WTC11 (cell line): ENCODE data around the gene UQCR11.

ENCODE experiments used
- CDX4 ChIP-seq: fragments of 250-450 bp; sonication (Bioruptor Pico); IDR thresholded peaks from 2 replicates; pipeline ENCODE4 v1.9.0; 2021; ENCODE audit warnings: moderate library complexity, mild to moderate bottlenecking, inconsistent platforms, borderline replicate concordance
- ESRRA ChIP-seq: sonication (generic); formaldehyde crosslinking; IDR thresholded peaks from 2 replicates; pipeline ENCODE4 v1.8.1; 2022; ENCODE audit warnings: mild to moderate bottlenecking, missing genetic modification reagents, borderline replicate concordance
- FOXP4 ChIP-seq: sonication (generic); formaldehyde crosslinking; IDR thresholded peaks from 2 replicates; pipeline ENCODE4 v1.8.0; 2022; ENCODE audit warnings: mild to moderate bottlenecking, missing genetic modification reagents
- TCF7 ChIP-seq: sonication (generic); formaldehyde crosslinking; IDR thresholded peaks from 2 replicates; pipeline ENCODE4 v1.8.0; 2022; ENCODE audit warnings: mild to moderate bottlenecking, low read depth, missing genetic modification reagents, moderate library complexity
- TEAD1 ChIP-seq: sonication (generic); formaldehyde crosslinking; IDR thresholded peaks from 2 replicates; pipeline ENCODE4 v1.8.0; 2022; ENCODE audit warnings: mild to moderate bottlenecking, missing genetic modification reagents
- ZNF121 ChIP-seq: sonication (generic); formaldehyde crosslinking; IDR thresholded peaks from 2 replicates; pipeline ENCODE4 v1.8.0; 2023; ENCODE audit warnings: missing genetic modification reagents
- TF ChIP-seq, protein P1 (sequence below): fragments of 200-600 bp; IDR thresholded peaks from 2 replicates; pipeline ENCODE4 v1.8.0; 2022; ENCODE audit warnings: antibody characterized with exemption
- TF ChIP-seq, protein P2 (sequence below): sonication (generic); formaldehyde crosslinking; IDR thresholded peaks from 2 replicates; pipeline ENCODE4 v1.8.1; 2022; ENCODE audit warnings: low read depth, missing genetic modification reagents, borderline replicate concordance
- TF ChIP-seq, protein P3 (sequence below): sonication (generic); formaldehyde crosslinking; IDR thresholded peaks from 2 replicates; pipeline ENCODE4 v1.8.0; 2022; ENCODE audit warnings: missing genetic modification reagents

DNA sequence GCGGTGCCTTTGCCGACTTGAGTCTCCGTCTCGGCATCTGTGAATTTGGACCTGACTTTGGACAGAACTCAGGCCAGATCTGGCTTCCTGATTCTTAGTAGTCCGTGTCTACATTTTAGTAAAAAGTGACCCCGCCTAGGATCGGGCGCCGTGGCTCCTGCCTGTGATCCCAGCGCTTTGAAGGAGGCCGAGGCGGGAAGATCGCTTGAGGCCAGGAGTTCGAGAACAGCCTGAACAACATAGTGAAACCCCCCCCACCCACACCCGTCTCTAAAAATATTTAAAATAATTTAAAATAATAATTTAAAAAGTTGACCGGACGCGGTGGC lies 48.0 kb upstream of the UQCR11 start:
- TF ChIP-seq TEAD1 (CRISPR knock-in tag) (no peak), TCF7 (CRISPR knock-in tag) (no peak), CDX4 (CRISPR knock-in tag) (no peak), ZNF121 (CRISPR knock-in tag) (no peak), ESRRA (CRISPR knock-in tag) (no peak), FOXP4 (CRISPR knock-in tag) (no peak)
- TF ChIP-seq, protein P1, sequence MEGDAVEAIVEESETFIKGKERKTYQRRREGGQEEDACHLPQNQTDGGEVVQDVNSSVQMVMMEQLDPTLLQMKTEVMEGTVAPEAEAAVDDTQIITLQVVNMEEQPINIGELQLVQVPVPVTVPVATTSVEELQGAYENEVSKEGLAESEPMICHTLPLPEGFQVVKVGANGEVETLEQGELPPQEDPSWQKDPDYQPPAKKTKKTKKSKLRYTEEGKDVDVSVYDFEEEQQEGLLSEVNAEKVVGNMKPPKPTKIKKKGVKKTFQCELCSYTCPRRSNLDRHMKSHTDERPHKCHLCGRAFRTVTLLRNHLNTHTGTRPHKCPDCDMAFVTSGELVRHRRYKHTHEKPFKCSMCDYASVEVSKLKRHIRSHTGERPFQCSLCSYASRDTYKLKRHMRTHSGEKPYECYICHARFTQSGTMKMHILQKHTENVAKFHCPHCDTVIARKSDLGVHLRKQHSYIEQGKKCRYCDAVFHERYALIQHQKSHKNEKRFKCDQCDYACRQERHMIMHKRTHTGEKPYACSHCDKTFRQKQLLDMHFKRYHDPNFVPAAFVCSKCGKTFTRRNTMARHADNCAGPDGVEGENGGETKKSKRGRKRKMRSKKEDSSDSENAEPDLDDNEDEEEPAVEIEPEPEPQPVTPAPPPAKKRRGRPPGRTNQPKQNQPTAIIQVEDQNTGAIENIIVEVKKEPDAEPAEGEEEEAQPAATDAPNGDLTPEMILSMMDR: no peak
- TF ChIP-seq, protein P2, sequence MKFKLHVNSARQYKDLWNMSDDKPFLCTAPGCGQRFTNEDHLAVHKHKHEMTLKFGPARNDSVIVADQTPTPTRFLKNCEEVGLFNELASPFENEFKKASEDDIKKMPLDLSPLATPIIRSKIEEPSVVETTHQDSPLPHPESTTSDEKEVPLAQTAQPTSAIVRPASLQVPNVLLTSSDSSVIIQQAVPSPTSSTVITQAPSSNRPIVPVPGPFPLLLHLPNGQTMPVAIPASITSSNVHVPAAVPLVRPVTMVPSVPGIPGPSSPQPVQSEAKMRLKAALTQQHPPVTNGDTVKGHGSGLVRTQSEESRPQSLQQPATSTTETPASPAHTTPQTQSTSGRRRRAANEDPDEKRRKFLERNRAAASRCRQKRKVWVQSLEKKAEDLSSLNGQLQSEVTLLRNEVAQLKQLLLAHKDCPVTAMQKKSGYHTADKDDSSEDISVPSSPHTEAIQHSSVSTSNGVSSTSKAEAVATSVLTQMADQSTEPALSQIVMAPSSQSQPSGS (CRISPR knock-in tag): no peak
- TF ChIP-seq, protein P3, sequence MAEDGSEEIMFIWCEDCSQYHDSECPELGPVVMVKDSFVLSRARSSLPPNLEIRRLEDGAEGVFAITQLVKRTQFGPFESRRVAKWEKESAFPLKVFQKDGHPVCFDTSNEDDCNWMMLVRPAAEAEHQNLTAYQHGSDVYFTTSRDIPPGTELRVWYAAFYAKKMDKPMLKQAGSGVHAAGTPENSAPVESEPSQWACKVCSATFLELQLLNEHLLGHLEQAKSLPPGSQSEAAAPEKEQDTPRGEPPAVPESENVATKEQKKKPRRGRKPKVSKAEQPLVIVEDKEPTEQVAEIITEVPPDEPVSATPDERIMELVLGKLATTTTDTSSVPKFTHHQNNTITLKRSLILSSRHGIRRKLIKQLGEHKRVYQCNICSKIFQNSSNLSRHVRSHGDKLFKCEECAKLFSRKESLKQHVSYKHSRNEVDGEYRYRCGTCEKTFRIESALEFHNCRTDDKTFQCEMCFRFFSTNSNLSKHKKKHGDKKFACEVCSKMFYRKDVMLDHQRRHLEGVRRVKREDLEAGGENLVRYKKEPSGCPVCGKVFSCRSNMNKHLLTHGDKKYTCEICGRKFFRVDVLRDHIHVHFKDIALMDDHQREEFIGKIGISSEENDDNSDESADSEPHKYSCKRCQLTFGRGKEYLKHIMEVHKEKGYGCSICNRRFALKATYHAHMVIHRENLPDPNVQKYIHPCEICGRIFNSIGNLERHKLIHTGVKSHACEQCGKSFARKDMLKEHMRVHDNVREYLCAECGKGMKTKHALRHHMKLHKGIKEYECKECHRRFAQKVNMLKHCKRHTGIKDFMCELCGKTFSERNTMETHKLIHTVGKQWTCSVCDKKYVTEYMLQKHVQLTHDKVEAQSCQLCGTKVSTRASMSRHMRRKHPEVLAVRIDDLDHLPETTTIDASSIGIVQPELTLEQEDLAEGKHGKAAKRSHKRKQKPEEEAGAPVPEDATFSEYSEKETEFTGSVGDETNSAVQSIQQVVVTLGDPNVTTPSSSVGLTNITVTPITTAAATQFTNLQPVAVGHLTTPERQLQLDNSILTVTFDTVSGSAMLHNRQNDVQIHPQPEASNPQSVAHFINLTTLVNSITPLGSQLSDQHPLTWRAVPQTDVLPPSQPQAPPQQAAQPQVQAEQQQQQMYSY (CRISPR knock-in tag): no peak
